B cell (primary cell): Measurements from ENCODE around the gene SLC6A7. TPM values are rescaled to one million over a fixed set of nuclear protein-coding genes. Genes with fewer than 3 reads are reported as not detected.
A peak's percentile ranks its signal among the peaks of the same experiment; 100 is the strongest.

Source experiments
- ATAC-seq: fragments of 200-7000 bp; cut with Tn5 transposase; one replicate; pipeline ENCODE4 v1.10.0; 2021; ENCODE audit warnings: low read depth, mild to moderate bottlenecking, moderate number of reproducible peaks, moderate library complexity
- CTCF ChIA-PET: fragments of 350-600 bp; sonication (Branson Sonifier 250); formaldehyde crosslinking; loops from one replicate; lab custom pipeline; 2021; ENCODE audit warnings: antibody characterized with exemption, inconsistent platforms; lab: Charles Lee
- POLR2A ChIA-PET: fragments of 350-600 bp; sonication (Branson Sonifier 250); formaldehyde crosslinking; loops from one replicate; lab custom pipeline; 2021; ENCODE audit warnings: antibody characterized with exemption; lab: Charles Lee
- DNase-seq: peaks from one replicate; pipeline ENCODE4 v3.0.0; 2013
- H2AFZ ChIP-seq: 2 replicates; pipeline ENCODE4 v1.6.1; 2012; ENCODE audit warnings: mild to moderate bottlenecking, low read depth, low read length; ENCODE audit not compliant: insufficient read depth, poor library complexity, severe bottlenecking
- H3K27ac ChIP-seq, 2 donors: 1 replicate in 1 of 2; 2 replicates in 1 of 2; pipeline ENCODE4 v1.5.1; 2012 to 2013; ENCODE audit warnings: low read length in 2 of 2, mild to moderate bottlenecking in 2 of 2, moderate library complexity in 1 of 2
- H3K27me3 ChIP-seq, 4 experiments: fragments of 200-600 bp in 1 of 4; sonication (generic) in 1 of 4; replicated peaks in 1 of 4; 1 replicate in 2 of 4; 2 replicates in 2 of 4; pipeline versions ENCODE4 v1.6.1 to v1.7.0; 2013 to 2016; ENCODE audit warnings: low read length in 3 of 4, mild to moderate bottlenecking in 2 of 4, mixed read lengths in 1 of 4, moderate library complexity in 1 of 4; ENCODE audit not compliant: insufficient read depth in 4 of 4, control insufficient read depth in 3 of 4; ENCODE audit errors: control extremely low read depth in 1 of 4
- H3K36me3 ChIP-seq, 2 experiments: replicated peaks in 1 of 2; 1 replicate in 1 of 2; 2 replicates in 1 of 2; pipeline versions ENCODE4 v1.6.1 to v1.7.1; 2013; ENCODE audit warnings: low read length in 1 of 2; ENCODE audit not compliant: insufficient read depth in 2 of 2, control insufficient read depth in 1 of 2; ENCODE audit errors: control extremely low read depth in 1 of 2, extremely low read depth in 1 of 2
- H3K4me1 ChIP-seq, 2 donors: fragments of 200-600 bp in 1 of 2; sonication (generic) in 1 of 2; 1 replicate in 1 of 2; 2 replicates in 1 of 2; pipeline versions ENCODE4 v1.5.1 to v1.6.1; 2013 to 2017; ENCODE audit warnings: low read length in 2 of 2; ENCODE audit not compliant: control insufficient read depth in 2 of 2, insufficient read depth in 2 of 2
- H3K4me2 ChIP-seq: replicated peaks from 2 replicates; pipeline ENCODE3; 2012; ENCODE audit warnings: mild to moderate bottlenecking, low read depth, low read length; ENCODE audit not compliant: poor library complexity, severe bottlenecking
- H3K4me3 ChIP-seq, 5 experiments: fragments of 200-600 bp in 1 of 5; sonication (generic) in 1 of 5; 1 replicate in 3 of 5; 2 replicates in 2 of 5; pipeline versions ENCODE4 v1.5.1 to v1.7.0; 2011 to 2016; ENCODE audit warnings: low read length in 4 of 5, mild to moderate bottlenecking in 4 of 5, low read depth in 2 of 5, control low read depth in 1 of 5, moderate library complexity in 1 of 5; ENCODE audit not compliant: insufficient read depth in 1 of 5; ENCODE audit errors: control extremely low read depth in 1 of 5, extremely low read depth in 1 of 5
- H3K79me2 ChIP-seq: fragments of 200-600 bp; sonication (generic); one replicate; pipeline ENCODE4 v1.6.0; 2016; ENCODE audit warnings: low read length; ENCODE audit not compliant: control insufficient read depth, insufficient read depth
- H3K9ac ChIP-seq: fragments of 200-600 bp; sonication (generic); 2 replicates; pipeline ENCODE4 v1.6.1; 2017; ENCODE audit warnings: mild to moderate bottlenecking, low read length, moderate library complexity
- H3K9me3 ChIP-seq, 3 donors: one replicate each; pipeline versions ENCODE4 v1.6.1 to v1.7.1; 2013; ENCODE audit warnings: low read length in 2 of 3; ENCODE audit not compliant: control insufficient read depth in 2 of 3, insufficient read depth in 1 of 3; ENCODE audit errors: control extremely low read depth in 1 of 3
- H4K20me1 ChIP-seq: 2 replicates; pipeline ENCODE4 v1.6.0; 2012; ENCODE audit warnings: mild to moderate bottlenecking, low read length; ENCODE audit not compliant: insufficient read depth, control insufficient read depth, poor library complexity, severe bottlenecking
- H3K27ac Mint-ChIP-seq: one replicate; pipeline ENCODE4 v1.8.0; 2021; ENCODE audit warnings: mixed read lengths
- H3K27me3 Mint-ChIP-seq: one replicate; pipeline ENCODE4 v1.8.0; 2021; ENCODE audit warnings: mixed read lengths
- H3K4me1 Mint-ChIP-seq: one replicate; pipeline ENCODE4 v1.8.0; 2021; ENCODE audit warnings: mixed read lengths
- H3K4me3 Mint-ChIP-seq: one replicate; pipeline ENCODE4 v1.8.0; 2021; ENCODE audit warnings: mixed read lengths
- H3K9me3 Mint-ChIP-seq: one replicate; pipeline ENCODE4 v1.8.0; 2022; ENCODE audit warnings: mixed read lengths; ENCODE audit not compliant: insufficient read depth
- EZH2 ChIP-seq: IDR thresholded peaks from 2 replicates; pipeline ENCODE4 v1.6.1; 2012; ENCODE audit warnings: borderline replicate concordance, low read depth, mild to moderate bottlenecking, moderate library complexity, low read length; ENCODE audit not compliant: insufficient read depth, poor library complexity, severe bottlenecking
- WGBS: methylation state at CpG from one replicate; pipeline ENCODE4 v1.1.5; 2013; ENCODE audit warnings: missing lambda C conversion rate; ENCODE audit not compliant: insufficient coverage; 5-methylcytosine and 5-hydroxymethylcytosine counted together
- intact Hi-C: fragments of 100-400 bp; cut with micrococcal nuclease; formaldehyde crosslinking; loops from one replicate; pipeline ENCODE4 v1.10.0; 2022
- polyA plus RNA-seq: library from polyadenylated mRNA; depleted of rRNA; stranded (reverse); fragments of >200 nt; gene quantifications from 2 replicates; pipeline ENCODE4 v1.2.3, GENCODE V29; 2012
- total RNA-seq, 2 donors: library from RNA; stranded (reverse); fragments of 120-200 nt in 1 of 2; gene quantifications; 1 replicate in 1 of 2; 2 replicates in 1 of 2; pipeline versions ENCODE4 v1.2.3 to v1.2.4, GENCODE V29; 2013 to 2022
- TF ChIP-seq, protein P1 (sequence below): fragments of 200-600 bp; IDR thresholded peaks from one replicate; pipeline ENCODE4 v1.8.0; 2022; ENCODE audit warnings: antibody characterized with exemption, mild to moderate bottlenecking

Gene SLC6A7
- total and polyA plus RNA-seq, 2 donors (not counting 1 experiment from before 2014, with no cell fraction given) = not detected

DNA sequence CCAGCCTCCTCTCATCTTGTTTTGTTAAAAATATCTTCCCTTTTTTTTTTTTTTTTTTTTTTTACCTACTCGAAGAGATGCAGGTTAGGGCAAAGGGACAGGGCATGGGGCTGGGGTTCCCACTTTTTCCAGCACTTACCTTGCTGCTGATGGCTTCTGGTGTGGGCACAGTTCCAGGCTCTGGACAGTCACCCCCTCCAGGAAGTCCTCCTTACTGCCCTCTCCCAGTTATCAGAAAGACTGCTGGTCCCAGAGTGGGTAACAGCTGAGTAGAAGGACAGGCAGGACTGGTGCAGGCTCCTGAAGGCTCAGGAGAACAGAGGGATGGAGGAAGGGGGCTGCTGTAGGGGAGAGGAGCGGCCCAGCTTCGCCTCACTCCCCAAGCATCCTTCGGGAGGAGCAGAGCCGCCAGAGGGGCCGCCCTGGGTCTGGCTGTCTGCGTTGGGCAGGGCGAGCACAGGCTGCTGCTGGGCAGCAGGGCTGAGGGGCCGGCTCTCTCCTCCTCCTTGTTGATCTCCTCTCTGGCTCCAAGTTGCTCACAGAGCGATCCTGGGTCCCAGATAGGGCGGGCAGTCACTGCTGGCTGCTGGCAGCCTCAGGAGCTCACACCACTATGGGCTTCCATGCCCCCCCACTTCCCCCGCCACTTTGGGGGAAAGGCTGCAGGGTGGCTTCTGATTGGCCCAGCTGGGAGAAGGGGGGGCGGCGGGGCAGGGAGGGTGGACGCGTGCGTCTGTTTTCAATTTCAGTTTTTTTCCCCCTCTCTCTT is 34.4 kb upstream of the SLC6A7 start, which contains the start of gene PDGFRB:
PDGFRB (minus strand) TSS at position 588 of the 769 bp plus-strand sequence. CDS start 18,798 bp downstream, outside the sequence.
- no peaks in the 10 kb centered on the region for H3K27me3 ChIP-seq
- peaks cover 25% of the 10 kb centered on the region for H3K4me1 Mint-ChIP-seq
- H3K27ac ChIP-seq = peak within 1 kb of the TSS in 1 of 2 donors; percentile 62
- H3K9me3 Mint-ChIP-seq = no peaks in the 10 kb centered on the region
- peak within 1 kb of the TSS; percentile 94 for H2AFZ ChIP-seq
- intact Hi-C loops = no loop called here
- no peaks in the 10 kb centered on the region for H3K27me3 Mint-ChIP-seq
- H3K36me3 ChIP-seq = no peaks in the 10 kb centered on the region
- peaks cover 21 to 25% of the 10 kb centered on the region in 2 donors for H3K4me1 ChIP-seq
- DNase-seq (peak; percentile 71), ATAC-seq (peak; percentile 84)
- peak within 1 kb of the TSS; percentile 66 for H3K9ac ChIP-seq
- H3K79me2 ChIP-seq = no peaks in the 10 kb centered on the region
- peak within 1 kb of the TSS; percentile 4 to 69 (median 53) for H3K4me3 ChIP-seq
- TF ChIP-seq, protein P1, sequence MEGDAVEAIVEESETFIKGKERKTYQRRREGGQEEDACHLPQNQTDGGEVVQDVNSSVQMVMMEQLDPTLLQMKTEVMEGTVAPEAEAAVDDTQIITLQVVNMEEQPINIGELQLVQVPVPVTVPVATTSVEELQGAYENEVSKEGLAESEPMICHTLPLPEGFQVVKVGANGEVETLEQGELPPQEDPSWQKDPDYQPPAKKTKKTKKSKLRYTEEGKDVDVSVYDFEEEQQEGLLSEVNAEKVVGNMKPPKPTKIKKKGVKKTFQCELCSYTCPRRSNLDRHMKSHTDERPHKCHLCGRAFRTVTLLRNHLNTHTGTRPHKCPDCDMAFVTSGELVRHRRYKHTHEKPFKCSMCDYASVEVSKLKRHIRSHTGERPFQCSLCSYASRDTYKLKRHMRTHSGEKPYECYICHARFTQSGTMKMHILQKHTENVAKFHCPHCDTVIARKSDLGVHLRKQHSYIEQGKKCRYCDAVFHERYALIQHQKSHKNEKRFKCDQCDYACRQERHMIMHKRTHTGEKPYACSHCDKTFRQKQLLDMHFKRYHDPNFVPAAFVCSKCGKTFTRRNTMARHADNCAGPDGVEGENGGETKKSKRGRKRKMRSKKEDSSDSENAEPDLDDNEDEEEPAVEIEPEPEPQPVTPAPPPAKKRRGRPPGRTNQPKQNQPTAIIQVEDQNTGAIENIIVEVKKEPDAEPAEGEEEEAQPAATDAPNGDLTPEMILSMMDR = no peak
- no peak for TF ChIP-seq EZH2
- H3K9me3 ChIP-seq = no peaks in the 10 kb centered on the region
- no peaks in the 10 kb centered on the region for H4K20me1 ChIP-seq
- H3K27ac Mint-ChIP-seq = peak within 1 kb of the TSS; percentile 78
- ChIA-PET CTCF (interaction anchor here (0.7 kb wide), 1 partner anchor 194 kb away, joined by 3 read pairs; no protein-coding TSS in a partner anchor), POLR2A (no interaction called here)
- peak within 1 kb of the TSS; percentile 92 for H3K4me3 Mint-ChIP-seq
- 19% methylated on average over 10 of the region's 17 CpGs for WGBS
- peak within 1 kb of the TSS; percentile 92 for H3K4me2 ChIP-seq

DNA sequence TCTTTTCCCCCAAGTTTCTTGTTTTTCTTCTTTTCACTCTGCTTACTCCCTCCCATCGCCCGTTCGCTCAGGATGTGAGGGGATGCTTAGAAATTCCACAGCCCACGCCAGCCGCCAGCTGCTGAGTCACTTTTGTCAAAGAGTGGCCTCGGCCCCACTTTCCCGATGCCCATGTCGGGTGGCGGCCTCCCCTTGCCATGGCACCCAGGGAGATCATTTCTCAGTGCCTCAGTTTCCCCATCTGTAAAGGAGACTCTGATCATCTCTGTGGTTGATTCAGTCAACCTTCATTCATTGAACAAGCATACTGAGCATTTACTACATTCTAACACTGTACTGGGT is 33.9 kb upstream of the SLC6A7 start:
- no peaks in the 10 kb centered on the region for H3K9me3 Mint-ChIP-seq
- peaks cover 29% of the 10 kb centered on the region for H3K4me1 Mint-ChIP-seq
- H3K9ac ChIP-seq = peak overlapping the region; percentile 66
- no peak for TF ChIP-seq EZH2
- TF ChIP-seq, protein P1 = no peak
- no peaks in the 10 kb centered on the region for H3K9me3 ChIP-seq
- H3K4me1 ChIP-seq = peaks cover 21 to 28% of the 10 kb centered on the region in 2 donors
- ChIA-PET POLR2A (no interaction called here), CTCF (interaction anchor here (0.7 kb wide), 1 partner anchor 194 kb away, joined by 3 read pairs; no protein-coding TSS in a partner anchor)
- H3K27me3 ChIP-seq = no peaks in the 10 kb centered on the region
- peak overlapping the region; percentile 4 to 69 (median 53) for H3K4me3 ChIP-seq
- peak overlapping the region; percentile 78 for H3K27ac Mint-ChIP-seq
- no peaks in the 10 kb centered on the region for H3K36me3 ChIP-seq
- peak overlapping the region in 1 of 2 donors; percentile 62 for H3K27ac ChIP-seq
- H3K79me2 ChIP-seq = no peaks in the 10 kb centered on the region
- peak overlapping the region; percentile 92 for H3K4me2 ChIP-seq
- DNase-seq (no peak), ATAC-seq (no peak)
- peak overlapping the region; percentile 94 for H2AFZ ChIP-seq
- no peaks in the 10 kb centered on the region for H4K20me1 ChIP-seq
- no peaks in the 10 kb centered on the region for H3K27me3 Mint-ChIP-seq
- H3K4me3 Mint-ChIP-seq = peak overlapping the region; percentile 92
- intact Hi-C loops = no loop called here
- WGBS = 2% methylated on average over 8 of the region's 9 CpGs
